Measurements from ENCODE around the gene UVRAG.
"Not testable (repeated sequence)": the region's sequence is repeated elsewhere in the genome, so short reads cannot be mapped to it uniquely, and the experiment has no call there.

Gene UVRAG

GRCh38 chr11:75946531-75947530, 131.8 kb downstream of the UVRAG start:
- no peak for DNase-seq (ENCODE audit: extremely low read depth in 1 of 2, low read depth in 1 of 2)

DNA sequence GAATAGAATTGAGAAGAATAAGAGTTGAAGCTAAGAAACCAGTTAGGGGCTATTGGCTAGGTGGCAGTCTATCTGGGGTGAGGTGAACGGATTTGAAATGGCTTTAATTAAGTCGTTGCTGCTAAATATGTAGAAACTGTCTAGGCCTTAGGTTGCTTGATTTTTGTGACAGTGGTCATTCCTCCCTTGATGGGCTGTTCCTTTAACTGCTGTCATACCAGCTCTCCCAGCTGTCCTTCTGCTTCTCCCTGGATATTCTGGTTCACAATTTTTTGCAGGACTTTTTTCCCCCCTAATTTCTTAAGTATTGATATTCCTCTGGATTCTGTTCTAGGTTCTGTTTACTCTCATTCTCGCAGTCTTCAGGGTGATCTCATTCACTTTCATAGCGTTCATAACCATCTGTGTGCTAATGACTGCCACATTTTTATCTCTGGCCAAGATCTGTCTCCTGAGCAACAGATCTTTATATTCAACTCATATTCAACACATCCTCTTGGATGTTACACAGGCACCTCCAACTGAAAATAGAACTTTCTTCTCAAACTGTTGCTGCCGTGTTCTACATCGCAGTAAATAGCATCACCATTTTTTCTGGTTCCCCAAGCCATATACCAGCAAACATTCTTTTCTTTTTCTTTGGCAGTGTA, 134.1 kb downstream of the UVRAG start:
- no peak for DNase-seq (ENCODE audit: extremely low read depth in 1 of 2, low read depth in 1 of 2)

- DNase-seq (ENCODE audit: extremely low read depth in 1 of 2, low read depth in 1 of 2), result no peak
Observed at GRCh38 chr11:75950141-75950540, 135.1 kb downstream of the UVRAG start.

DNA sequence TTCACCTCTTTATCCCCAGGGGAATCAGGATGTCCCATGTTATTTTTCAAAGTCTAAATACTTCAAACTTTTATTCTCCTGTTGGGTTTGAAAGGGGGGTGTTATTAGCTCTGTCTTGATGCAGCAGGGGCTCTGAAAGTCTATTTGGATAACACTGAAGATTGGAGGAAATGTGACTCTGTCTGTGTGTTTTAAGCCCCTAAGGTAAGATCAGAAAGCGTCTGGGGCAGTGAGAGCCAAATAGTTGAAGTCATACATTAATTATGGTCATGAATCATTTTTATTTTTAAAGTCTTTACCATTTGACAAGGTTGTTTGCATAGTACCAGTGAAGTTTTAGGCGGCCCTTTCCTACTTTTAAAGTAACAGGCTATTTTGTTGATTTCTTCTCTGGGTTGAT, 139.0 kb downstream of the UVRAG start:
- DNase-seq (ENCODE audit: extremely low read depth in 1 of 2, low read depth in 1 of 2), result no peak

DNA sequence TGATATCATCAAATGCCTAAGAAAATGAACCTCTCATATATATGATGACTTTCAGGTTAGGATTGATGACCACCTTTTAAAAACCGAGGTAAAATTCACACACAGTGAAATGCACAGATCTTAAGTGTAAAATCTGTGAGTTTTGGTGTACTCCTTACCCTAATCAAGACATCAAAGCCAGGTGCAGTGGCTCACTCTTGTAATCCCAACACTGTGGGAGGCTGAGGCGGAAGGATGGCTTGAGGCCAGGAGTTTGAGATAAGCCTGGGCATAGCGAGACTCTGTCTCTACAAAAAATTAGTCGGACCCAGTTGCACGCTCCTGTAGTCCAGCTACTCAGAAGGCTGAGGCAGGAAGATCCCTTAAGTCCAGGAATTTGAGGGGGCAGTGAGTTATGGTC, 140.4 kb downstream of the UVRAG start:
- DNase-seq (ENCODE audit: extremely low read depth in 1 of 2, low read depth in 1 of 2), result no peak

DNA sequence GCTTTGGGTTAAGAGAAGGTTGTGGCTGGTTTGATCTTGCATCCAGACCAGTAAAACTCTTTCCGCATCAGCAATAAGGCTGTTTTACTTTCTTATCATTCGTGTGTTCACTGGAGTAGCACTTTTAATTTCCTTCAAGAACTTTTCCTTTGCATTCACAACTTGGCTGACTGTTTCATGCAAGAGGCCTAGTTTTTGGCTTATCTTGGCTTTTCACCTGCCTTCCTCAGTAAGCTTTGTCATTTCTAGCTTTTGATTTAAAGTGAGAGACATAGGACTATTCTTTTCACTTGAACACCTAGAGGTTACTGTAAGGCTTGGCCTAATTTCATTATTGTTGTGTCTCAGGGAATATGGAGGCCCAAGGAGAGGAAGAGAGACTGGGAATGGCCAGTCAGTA, 144.5 kb downstream of the UVRAG start:
- no peak for DNase-seq (ENCODE audit: extremely low read depth in 1 of 2, low read depth in 1 of 2)

DNA sequence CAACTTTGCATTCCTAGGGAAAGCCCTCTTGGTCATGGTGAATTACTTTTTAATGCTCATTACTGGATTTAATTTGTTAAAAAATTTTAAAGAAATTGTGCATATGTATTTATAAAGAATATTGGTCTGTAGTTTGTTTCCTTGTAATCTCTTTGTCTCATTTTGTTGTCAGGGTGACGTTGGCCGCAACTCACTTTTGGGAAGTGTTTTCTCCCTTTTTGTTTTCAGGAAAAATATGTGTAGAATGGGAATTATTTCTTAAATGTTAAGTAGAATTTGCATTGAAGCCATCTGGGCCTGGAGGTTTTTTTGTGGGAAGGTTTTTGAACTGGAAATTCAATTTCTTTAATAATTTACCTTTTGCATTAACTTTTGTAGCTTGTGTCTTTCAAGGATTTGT, 149.1 kb downstream of the UVRAG start:
- DNase-seq (ENCODE audit: extremely low read depth in 1 of 2, low read depth in 1 of 2), result no peak

GRCh38 chr11:75966537-75967287, 151.7 kb downstream of the UVRAG start:
- DNase-seq (ENCODE audit: extremely low read depth in 1 of 2, low read depth in 1 of 2), result no peak

GRCh38 chr11:75968021-75968625, 153.1 kb downstream of the UVRAG start:
- no peak for DNase-seq (ENCODE audit: extremely low read depth in 1 of 2, low read depth in 1 of 2)

- DNase-seq (ENCODE audit: extremely low read depth in 1 of 2, low read depth in 1 of 2), result no peak
Observed at GRCh38 chr11:75969626-75970308, 154.8 kb downstream of the UVRAG start.

GRCh38 chr11:75973710-75974109, 158.7 kb downstream of the UVRAG start:
- DNase-seq (ENCODE audit: extremely low read depth in 1 of 2, low read depth in 1 of 2), result not testable (repeated sequence)

DNA sequence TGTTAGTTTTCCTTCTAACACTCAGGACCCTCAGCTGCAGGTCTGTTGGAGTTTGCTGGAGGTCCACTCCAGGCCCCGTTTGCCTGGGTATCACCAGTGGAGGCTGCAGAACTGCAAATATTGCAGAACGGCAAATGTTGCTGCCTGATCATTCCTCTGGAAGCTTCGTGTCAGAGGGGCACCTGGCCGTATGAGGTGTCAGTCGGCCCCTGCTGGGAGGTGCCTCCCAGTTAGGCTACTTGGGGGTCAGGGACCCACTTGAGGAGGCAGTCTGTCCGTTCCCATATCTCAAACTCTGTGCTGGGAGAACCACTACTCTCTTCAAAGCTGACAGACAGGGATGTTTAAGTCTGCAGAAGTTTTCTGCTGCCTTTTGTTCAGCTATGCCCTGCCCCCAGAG, 164.1 kb downstream of the UVRAG start:
- not testable (repeated sequence) for DNase-seq (ENCODE audit: extremely low read depth in 1 of 2, low read depth in 1 of 2)

DNA sequence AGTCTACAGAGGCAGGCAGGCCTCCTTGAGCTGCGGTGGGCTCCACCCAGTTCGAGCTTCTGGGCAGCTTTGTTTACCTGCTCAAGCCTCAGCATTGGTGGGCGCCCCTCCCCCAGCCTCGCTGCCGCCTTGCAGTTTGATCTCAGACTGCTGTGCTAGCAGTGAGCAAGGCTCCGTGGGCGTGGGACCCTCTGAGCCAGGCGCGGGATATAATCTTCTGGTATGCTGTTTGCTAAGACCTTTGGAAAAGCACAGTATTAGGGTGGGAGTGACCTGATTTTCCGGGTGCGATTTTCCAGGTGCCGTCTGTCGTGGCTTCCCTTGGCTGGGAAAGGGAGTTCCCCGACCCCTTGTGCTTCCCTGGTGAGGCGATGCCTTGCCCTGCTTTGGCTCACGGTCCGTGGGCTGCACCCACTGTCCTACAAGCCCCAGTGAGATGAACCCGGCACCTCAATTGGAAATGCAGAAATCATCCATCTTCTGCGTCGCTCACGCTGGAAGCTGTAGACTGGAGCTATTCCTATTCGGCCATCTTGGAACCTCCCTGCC, 164.5 kb downstream of the UVRAG start:
- not testable (repeated sequence) for DNase-seq (ENCODE audit: extremely low read depth in 1 of 2, low read depth in 1 of 2)

DNA sequence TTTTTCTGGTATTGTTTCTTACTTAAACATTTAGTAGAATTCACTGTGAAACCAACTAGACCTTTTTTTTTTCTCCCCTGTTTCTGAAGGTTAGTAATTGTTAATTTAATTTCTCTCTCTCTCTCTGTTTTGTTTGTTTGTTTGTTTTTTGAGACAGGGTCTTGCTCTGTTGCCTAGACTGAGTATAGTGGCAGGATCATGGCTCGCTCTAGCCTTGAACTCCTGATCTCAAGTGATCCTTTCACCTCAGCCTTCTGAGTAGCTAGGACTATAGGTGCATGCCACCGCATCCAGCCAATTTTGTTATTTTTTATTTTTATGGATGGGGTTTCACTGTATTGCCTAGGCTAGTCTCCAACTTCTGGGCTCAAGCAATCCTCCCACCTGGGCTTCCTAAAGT, 165.0 kb downstream of the UVRAG start:
- no peak for DNase-seq (ENCODE audit: extremely low read depth in 1 of 2, low read depth in 1 of 2)

DNA sequence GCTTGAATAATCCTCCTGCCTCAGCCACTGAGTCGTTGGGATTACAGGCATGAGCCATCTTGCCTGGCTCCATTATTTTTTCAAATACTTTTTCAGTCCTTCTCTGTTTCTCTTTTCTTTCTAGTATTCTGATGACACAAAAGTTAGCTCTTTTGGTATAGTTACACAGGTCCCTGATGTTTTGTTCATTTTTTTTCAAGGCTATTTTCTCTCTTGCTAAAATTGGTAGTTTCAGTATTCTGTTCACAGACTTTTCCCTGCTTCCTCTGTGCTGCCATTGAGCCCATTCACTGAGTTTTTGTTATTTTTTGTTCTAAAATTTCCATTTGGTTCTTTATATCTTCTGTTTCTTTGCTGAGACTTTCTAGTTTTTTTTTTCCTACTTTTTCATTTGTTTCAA, 166.5 kb downstream of the UVRAG start:
- DNase-seq (ENCODE audit: extremely low read depth in 1 of 2, low read depth in 1 of 2), result no peak

DNA sequence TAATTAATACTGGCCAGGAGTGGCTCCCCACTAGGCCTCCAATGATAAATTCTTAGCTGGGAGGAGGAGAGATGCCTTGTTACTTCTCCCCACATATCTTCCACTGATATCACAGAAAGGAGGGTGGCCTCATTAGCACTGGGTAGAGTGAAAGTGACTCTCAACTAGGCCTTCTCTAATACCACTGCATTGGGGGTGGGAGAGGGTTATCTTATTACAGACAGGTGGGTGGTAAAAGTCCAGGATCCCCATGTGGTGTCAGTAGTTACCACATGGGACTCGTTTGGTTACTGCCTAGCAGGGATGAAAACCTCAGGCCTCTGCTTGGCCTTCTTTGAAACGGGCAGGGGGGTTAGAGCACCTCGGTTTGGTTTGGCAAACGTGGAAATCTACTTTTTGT, 167.3 kb downstream of the UVRAG start:
- no peak for DNase-seq (ENCODE audit: extremely low read depth in 1 of 2, low read depth in 1 of 2)

DNA sequence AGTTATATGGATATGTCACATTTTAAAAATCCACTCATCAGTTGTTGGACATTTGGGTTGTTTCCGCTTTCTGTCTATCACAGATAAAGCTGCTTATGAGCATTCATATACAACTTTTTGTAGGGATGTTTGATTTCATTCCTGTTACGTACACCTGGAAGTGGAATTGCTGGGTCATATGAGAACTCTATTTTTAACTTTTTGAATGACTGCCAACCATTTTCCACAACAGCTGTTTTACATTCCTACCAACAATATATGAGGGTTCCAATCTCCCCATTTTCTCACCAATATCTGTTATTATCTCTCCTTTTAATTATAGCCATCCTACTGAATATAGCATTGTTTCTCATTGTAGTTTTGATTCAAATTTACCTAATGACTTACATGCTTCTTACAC, 172.0 kb downstream of the UVRAG start:
- no peak for DNase-seq (ENCODE audit: extremely low read depth in 1 of 2, low read depth in 1 of 2)

GRCh38 chr11:75993126-75993525, 178.1 kb downstream of the UVRAG start:
- no peak for DNase-seq (ENCODE audit: extremely low read depth in 1 of 2, low read depth in 1 of 2)

DNA sequence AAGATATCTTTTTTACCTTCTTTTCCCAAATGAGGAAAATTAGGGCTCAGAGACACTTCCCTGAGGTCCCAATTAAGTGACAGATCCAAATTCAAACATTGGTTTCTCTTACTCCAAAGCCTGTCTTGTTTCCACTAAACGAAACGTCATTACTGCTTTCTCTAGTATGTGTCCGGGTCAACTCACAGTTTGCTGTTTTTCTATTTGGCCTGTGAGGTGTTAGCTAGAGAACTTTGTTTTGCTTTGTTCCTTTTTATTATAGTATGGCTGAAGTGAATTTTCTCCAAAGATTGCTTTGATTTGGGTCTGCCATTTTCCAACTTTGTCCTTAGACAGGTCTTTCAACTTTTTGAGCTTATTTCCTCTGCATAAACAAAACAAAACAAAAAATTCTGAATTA, 179.6 kb downstream of the UVRAG start:
- DNase-seq (ENCODE audit: extremely low read depth in 1 of 2, low read depth in 1 of 2), result no peak
